ENCODE measurements around the gene DPY19L1.
"Not testable (repeated sequence)": the region's sequence is repeated elsewhere in the genome, so short reads cannot be mapped to it uniquely, and the experiment has no call there.

Gene DPY19L1

GRCh38 chr7:34939175-34939574 is 98.1 kb downstream of the DPY19L1 start:
- TF ChIP-seq CTCF (conservative IDR thresholded peaks at IDR 0.05) (no peak), ZFX (IDR thresholded peaks at IDR 0.05) (no peak)

GRCh38 chr7:34935735-34936165 is 101.5 kb downstream of the DPY19L1 start:
- H3K27ac ChIP-seq = not testable (repeated sequence)

More at GRCh38 chr7:34939175-34939574, 98.1 kb downstream of the DPY19L1 start:
- no peak overlapping the region for H3K27ac ChIP-seq

- TF ChIP-seq ZFX (IDR thresholded peaks at IDR 0.05) (no peak), CTCF (conservative IDR thresholded peaks at IDR 0.05) (no peak)
- H3K27ac ChIP-seq = no peak overlapping the region
Observed at GRCh38 chr7:34931739-34932138, 105.5 kb downstream of the DPY19L1 start.

GRCh38 chr7:34929783-34930182 is 107.5 kb downstream of the DPY19L1 start:
- H3K27ac ChIP-seq = not testable (repeated sequence)

GRCh38 chr7:34928560-34928959 is 108.7 kb downstream of the DPY19L1 start:
- TF ChIP-seq CTCF (conservative IDR thresholded peaks at IDR 0.05) = no peak
- no peak for TF ChIP-seq ZFX (IDR thresholded peaks at IDR 0.05)

GRCh38 chr7:34928052-34928451 is 109.2 kb downstream of the DPY19L1 start:
- TF ChIP-seq CTCF (conservative IDR thresholded peaks at IDR 0.05) (peak; percentile 87), ZFX (IDR thresholded peaks at IDR 0.05) (no peak)
- no peak overlapping the region for H3K27ac ChIP-seq

More at GRCh38 chr7:34928560-34928959, 108.7 kb downstream of the DPY19L1 start:
- no peak overlapping the region for H3K27ac ChIP-seq

GRCh38 chr7:34920470-34920869 is 116.8 kb downstream of the DPY19L1 start:
- not testable (repeated sequence) for H3K27ac ChIP-seq

- H3K27ac ChIP-seq = not testable (repeated sequence)
Observed at GRCh38 chr7:34919038-34919437, 118.2 kb downstream of the DPY19L1 start.

GRCh38 chr7:34918198-34918861 is 119.0 kb downstream of the DPY19L1 start:
- not testable (repeated sequence) for H3K27ac ChIP-seq

GRCh38 chr7:34917515-34917914 is 119.8 kb downstream of the DPY19L1 start:
- not testable (repeated sequence) for H3K27ac ChIP-seq

- H3K27ac ChIP-seq = no peak overlapping the region
- TF ChIP-seq CTCF (conservative IDR thresholded peaks at IDR 0.05) (no peak), ZFX (IDR thresholded peaks at IDR 0.05) (no peak)
Observed at GRCh38 chr7:34916267-34916666, 121.0 kb downstream of the DPY19L1 start.

Measured in C4-2B (cell line).